ENCODE data around the gene GVQW3. TPM values are rescaled to one million over a fixed set of nuclear protein-coding genes. Genes with fewer than 3 reads are reported as not detected.

The GVQW3 gene
- polyA plus RNA-seq, 1 donor (not counting 4 experiments of a cell fraction or from before 2014, with no cell fraction given), result 0.80 TPM

- FAIRE-seq, result no peak
- no peaks in the 10 kb centered on the region for H3K79me2 ChIP-seq (ENCODE audit: control insufficient read depth, insufficient read depth, low read length)
- no peak for DNase-seq (ENCODE audit: low read depth, low spot score)
- H3K27ac ChIP-seq (ENCODE audit: control insufficient read depth, insufficient read depth, low read length), result no peak overlapping the region
- H3K4me1 ChIP-seq (ENCODE audit: control insufficient read depth, extremely low read depth, insufficient read depth, low read length), result no peaks in the 10 kb centered on the region
- H3K27me3 ChIP-seq (ENCODE audit: control insufficient read depth, extremely low read depth, insufficient read depth, low read length), result peaks cover 9% of the 10 kb centered on the region
- H3K9me1 ChIP-seq (ENCODE audit: control insufficient read depth, extremely low read depth, insufficient read depth, low read length), result no peaks in the 10 kb centered on the region
- H3K9ac ChIP-seq (ENCODE audit: control insufficient read depth, extremely low read depth, insufficient read depth, low read length), result no peak overlapping the region
- dilution Hi-C loops (cut with MboI; ENCODE audit: extremely low pct_ligation_motif_present, low sequenced_read_pairs), result no loop called here
- no peak overlapping the region for H2AFZ ChIP-seq (ENCODE audit: control insufficient read depth, low read length)
- no peaks in the 10 kb centered on the region for H4K20me1 ChIP-seq (ENCODE audit: control insufficient read depth, extremely low read depth, insufficient read depth, low read length)
- no peak overlapping the region for H3K4me3 ChIP-seq (ENCODE audit: control insufficient read depth in 2 of 3, extremely low read depth in 1 of 3, insufficient read depth in 2 of 3, low read depth in 1 of 3, low read length in 3 of 3)
- no peaks in the 10 kb centered on the region for H3K36me3 ChIP-seq (ENCODE audit: control insufficient read depth in 2 of 2, extremely low read depth in 1 of 2, insufficient read depth in 2 of 2, low read length in 2 of 2)
- H3K4me2 ChIP-seq (ENCODE audit: control insufficient read depth, extremely low read depth, insufficient read depth, low read depth, low read length), result no peak overlapping the region
- no peak for TF ChIP-seq CTCF (optimal IDR thresholded peaks at IDR 0.05 in 1 of 3, IDR thresholded peaks at IDR 0.05 in 1 of 3, conservative IDR thresholded peaks at IDR 0.05 in 1 of 3; ENCODE audit: extremely low read depth in 1 of 3, insufficient read depth in 2 of 3, low read length in 3 of 3)
- TF ChIP-seq EZH2 (IDR thresholded peaks at IDR 0.05; ENCODE audit: low read length), result no peak
- H3K9me3 ChIP-seq (ENCODE audit: control insufficient read depth, low read depth, low read length), result no peaks in the 10 kb centered on the region
Observed at GRCh38 chr11:76410851-76411357, 29.8 kb downstream of the GVQW3 start.

- no peak overlapping the region for H3K27ac ChIP-seq (ENCODE audit: control insufficient read depth, insufficient read depth, low read length)
- no peak overlapping the region for H2AFZ ChIP-seq (ENCODE audit: control insufficient read depth, low read length)
- no peaks in the 10 kb centered on the region for H3K36me3 ChIP-seq (ENCODE audit: control insufficient read depth in 2 of 2, extremely low read depth in 1 of 2, insufficient read depth in 2 of 2, low read length in 2 of 2)
- FAIRE-seq, result no peak
- H3K4me2 ChIP-seq (ENCODE audit: control insufficient read depth, extremely low read depth, insufficient read depth, low read depth, low read length), result no peak overlapping the region
- no peaks in the 10 kb centered on the region for H3K9me1 ChIP-seq (ENCODE audit: control insufficient read depth, extremely low read depth, insufficient read depth, low read length)
- no peaks in the 10 kb centered on the region for H3K4me1 ChIP-seq (ENCODE audit: control insufficient read depth, extremely low read depth, insufficient read depth, low read length)
- DNase-seq (ENCODE audit: low read depth, low spot score), result no peak
- dilution Hi-C loops (cut with MboI; ENCODE audit: extremely low pct_ligation_motif_present, low sequenced_read_pairs), result no loop called here
- no peaks in the 10 kb centered on the region for H4K20me1 ChIP-seq (ENCODE audit: control insufficient read depth, extremely low read depth, insufficient read depth, low read length)
- no peak overlapping the region for H3K9ac ChIP-seq (ENCODE audit: control insufficient read depth, extremely low read depth, insufficient read depth, low read length)
- H3K79me2 ChIP-seq (ENCODE audit: control insufficient read depth, insufficient read depth, low read length), result no peaks in the 10 kb centered on the region
- no peak overlapping the region for H3K4me3 ChIP-seq (ENCODE audit: control insufficient read depth in 2 of 3, extremely low read depth in 1 of 3, insufficient read depth in 2 of 3, low read depth in 1 of 3, low read length in 3 of 3)
- TF ChIP-seq EZH2 (IDR thresholded peaks at IDR 0.05; ENCODE audit: low read length), result no peak
- no peak for TF ChIP-seq CTCF (optimal IDR thresholded peaks at IDR 0.05 in 1 of 3, IDR thresholded peaks at IDR 0.05 in 1 of 3, conservative IDR thresholded peaks at IDR 0.05 in 1 of 3; ENCODE audit: extremely low read depth in 1 of 3, insufficient read depth in 2 of 3, low read length in 3 of 3)
- H3K27me3 ChIP-seq (ENCODE audit: control insufficient read depth, extremely low read depth, insufficient read depth, low read length), result peaks cover 14% of the 10 kb centered on the region
- no peaks in the 10 kb centered on the region for H3K9me3 ChIP-seq (ENCODE audit: control insufficient read depth, low read depth, low read length)
Observed at GRCh38 chr11:76415073-76415472, 34.0 kb downstream of the GVQW3 start.
